HG03045 (cell line): ENCODE data around the gene RERE.
"Not testable (repeated sequence)": the region's sequence is repeated elsewhere in the genome, so short reads cannot be mapped to it uniquely, and the experiment has no call there.

Source experiments
- ATAC-seq: cut with Tn5 transposase; IDR thresholded peaks from one replicate; pipeline ENCODE4 v1.9.1; 2021; ENCODE audit warnings: mild to moderate bottlenecking, moderate library complexity; ENCODE audit not compliant: unreplicated experiment

Gene RERE

GRCh38 chr1:8649027-8649426 is 168.4 kb downstream of the RERE start:
- ATAC-seq = peak; percentile 45

- ATAC-seq = no peak
Measured at GRCh38 chr1:8646996-8647395, 170.4 kb downstream of the RERE start.

- no peak for ATAC-seq
Measured at GRCh38 chr1:8646189-8646588, 171.3 kb downstream of the RERE start.

GRCh38 chr1:8643542-8644536 is 173.6 kb downstream of the RERE start:
- no peak for ATAC-seq

- ATAC-seq = no peak
Measured at GRCh38 chr1:8642114-8642513, 175.3 kb downstream of the RERE start.

- ATAC-seq = no peak
Measured at GRCh38 chr1:8641377-8641997, 176.0 kb downstream of the RERE start.

GRCh38 chr1:8640950-8641349 is 176.5 kb downstream of the RERE start:
- ATAC-seq = no peak

- no peak for ATAC-seq
Measured at GRCh38 chr1:8639148-8639547, 178.3 kb downstream of the RERE start.

GRCh38 chr1:8633741-8634501 is 183.5 kb downstream of the RERE start:
- no peak for ATAC-seq

- ATAC-seq = no peak
Measured at GRCh38 chr1:8632102-8632501, 185.3 kb downstream of the RERE start.

- no peak for ATAC-seq
Measured at GRCh38 chr1:8631163-8631562, 186.3 kb downstream of the RERE start.

- peak; percentile 84 for ATAC-seq
Measured at GRCh38 chr1:8629241-8630091, 188.0 kb downstream of the RERE start.

GRCh38 chr1:8628606-8629005 is 188.8 kb downstream of the RERE start:
- no peak for ATAC-seq

GRCh38 chr1:8627728-8628127 is 189.7 kb downstream of the RERE start:
- ATAC-seq = no peak

- no peak for ATAC-seq
Measured at GRCh38 chr1:8625981-8626898, 191.2 kb downstream of the RERE start.

GRCh38 chr1:8625491-8625890 is 191.9 kb downstream of the RERE start:
- no peak for ATAC-seq

- ATAC-seq = not testable (repeated sequence)
Measured at GRCh38 chr1:8623651-8624192, 193.7 kb downstream of the RERE start.

GRCh38 chr1:8621785-8622348 is 195.6 kb downstream of the RERE start:
- ATAC-seq = not testable (repeated sequence)
